Stimulated activated CD8-positive, alpha-beta memory T cell treated with anti-CD3 and anti-CD28 coated beads, Interleukin-4, amount 100 ng/mL, for 24 hours (primary cell): ENCODE measurements around the gene SH3RF1.

Experiments used
- DNase-seq: peaks from one replicate; pipeline ENCODE4 v3.0.0-alpha.2; 2020; ENCODE audit warnings: low read depth

The SH3RF1 gene

DNA sequence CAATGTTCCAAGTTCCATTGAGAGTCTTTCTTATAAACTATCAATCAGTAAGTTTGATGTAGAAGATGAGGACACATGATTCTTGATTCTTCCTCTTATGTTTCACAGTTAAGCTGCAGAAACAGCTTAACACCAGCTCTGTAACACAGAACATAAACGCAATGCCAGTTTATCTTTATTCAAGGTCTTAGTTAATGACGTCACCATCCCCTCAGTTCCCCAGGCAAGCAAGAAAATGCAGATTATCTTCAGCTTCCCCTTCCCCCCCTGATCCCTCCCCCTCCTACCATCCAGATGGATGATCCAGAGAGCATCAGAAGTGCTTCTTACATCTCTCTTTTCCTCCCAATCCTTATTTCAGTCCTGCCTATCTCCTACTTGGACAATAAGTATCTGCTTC, 4.4 kb upstream of the SH3RF1 start:
- no peak for DNase-seq

GRCh38 chr4:169274033-169274432, 3.3 kb upstream of the SH3RF1 start:
- DNase-seq = no peak

DNA sequence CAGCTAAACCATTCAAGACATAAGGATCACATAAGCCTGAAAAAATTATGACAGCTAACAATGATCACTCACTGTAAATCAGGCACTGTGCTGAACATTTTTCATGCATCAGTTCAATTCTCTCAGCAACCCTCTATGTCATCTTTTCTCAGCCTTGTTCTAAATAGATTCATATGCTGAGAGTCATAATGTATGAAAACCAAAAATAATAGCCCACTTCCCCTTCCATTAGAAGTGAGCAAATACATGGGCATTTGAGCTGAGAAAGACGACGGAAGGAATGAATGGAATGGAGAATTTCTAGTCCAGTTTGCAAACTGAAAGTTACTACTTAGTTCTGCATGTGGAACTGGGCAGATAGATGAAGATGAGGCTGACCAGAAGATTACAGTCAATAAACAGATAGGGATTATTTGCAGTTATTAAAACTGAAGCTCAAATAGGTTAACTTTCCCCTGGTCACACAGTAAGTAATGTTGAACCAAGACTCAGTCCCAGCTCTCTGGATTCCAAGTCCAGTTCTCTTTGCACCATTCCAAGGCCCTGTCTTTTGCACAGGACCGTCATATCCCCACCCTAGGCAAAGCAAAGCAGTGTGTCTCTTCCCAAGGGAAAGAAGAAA, 1.6 kb upstream of the SH3RF1 start:
- no peak for DNase-seq

GRCh38 chr4:169271692-169272007, 894 bp upstream of the SH3RF1 start:
- no peak for DNase-seq

- DNase-seq = peak; percentile 4
Observed at GRCh38 chr4:169269916-169270809, 593 bp downstream of the SH3RF1 start.

- no peak for DNase-seq
Observed at GRCh38 chr4:169268951-169269760, 1.6 kb downstream of the SH3RF1 start.

DNA sequence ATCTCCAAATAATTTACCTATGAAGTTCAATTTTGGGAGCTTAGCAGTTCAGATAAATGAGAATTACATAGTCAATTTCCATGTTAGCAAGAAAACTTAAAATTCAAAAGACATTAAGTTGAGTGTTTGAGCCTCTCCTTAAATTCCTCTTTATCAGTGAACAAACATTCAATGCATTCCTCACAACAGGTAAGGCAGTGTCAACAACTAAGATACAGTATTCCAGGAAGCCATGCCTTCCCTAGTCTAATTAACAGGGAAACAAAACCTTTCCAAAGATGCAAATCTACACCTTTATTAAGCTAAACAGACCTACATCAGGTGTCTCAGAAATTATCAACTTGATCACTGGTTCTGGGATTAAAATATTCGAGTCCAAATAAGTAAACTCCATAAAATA, 3.7 kb downstream of the SH3RF1 start:
- DNase-seq = no peak

- no peak for DNase-seq
Observed at GRCh38 chr4:169266661-169267060, 4.1 kb downstream of the SH3RF1 start.

- no peak for DNase-seq
Observed at GRCh38 chr4:169266081-169266480, 4.7 kb downstream of the SH3RF1 start.

DNA sequence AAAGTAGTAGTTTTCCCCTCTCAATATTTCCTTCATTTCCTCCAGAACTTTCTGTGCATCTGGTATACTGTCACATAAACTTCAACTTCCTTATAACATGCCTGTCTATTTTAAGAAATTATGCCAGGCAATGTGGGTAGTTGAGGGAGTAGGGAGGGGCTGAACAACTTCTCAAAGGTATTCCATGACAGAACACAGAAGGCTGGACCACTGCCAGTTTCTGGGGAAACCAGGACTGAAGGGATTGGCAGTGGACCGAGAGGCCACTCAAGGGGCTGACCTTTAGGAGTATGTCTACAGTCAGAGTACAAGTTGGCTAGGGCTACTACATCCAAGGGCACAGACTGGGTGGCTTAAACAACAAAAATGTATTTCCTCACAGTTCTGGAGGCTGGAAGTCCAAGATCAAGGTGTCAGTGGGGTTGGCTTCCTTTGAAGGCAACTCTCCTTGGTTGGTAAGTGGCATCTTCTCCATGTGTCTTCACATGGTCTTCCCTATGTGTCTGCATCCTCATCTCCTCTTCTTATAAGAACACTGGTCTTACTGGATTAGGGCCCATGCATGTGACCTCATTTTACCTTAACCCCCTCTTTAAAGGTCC, 6.9 kb downstream of the SH3RF1 start:
- no peak for DNase-seq

DNA sequence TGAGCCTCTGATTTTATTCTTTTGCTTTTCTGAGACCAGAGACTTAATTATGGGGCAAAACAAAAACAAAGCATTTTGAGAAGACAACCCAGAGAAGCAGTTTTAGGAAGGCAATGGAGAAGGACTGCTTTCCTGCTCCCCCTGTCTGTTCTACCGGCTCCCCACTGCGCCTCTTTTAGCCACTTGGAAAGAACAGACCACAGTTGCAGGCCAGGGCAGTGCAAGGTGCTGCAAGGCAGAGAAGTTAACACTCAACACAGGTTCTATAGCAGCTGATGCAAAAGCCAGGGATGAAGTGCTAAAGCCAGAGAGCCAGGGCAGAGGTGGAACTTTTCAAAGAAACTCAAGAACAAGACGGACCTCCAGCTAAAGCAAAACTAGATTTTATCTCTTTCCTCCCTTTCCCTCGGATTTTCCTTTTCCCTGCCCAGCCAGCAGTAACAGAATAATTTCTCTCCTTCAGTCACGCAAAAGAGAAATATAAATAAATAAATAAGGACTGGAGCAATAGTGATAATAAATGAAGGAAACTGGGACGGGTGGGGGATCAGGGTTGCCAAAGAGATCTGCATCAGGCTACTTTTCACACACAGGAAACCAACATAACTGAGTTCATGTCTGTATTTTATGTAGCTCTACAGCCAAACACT, 10.4 kb downstream of the SH3RF1 start:
- no peak for DNase-seq

- DNase-seq = no peak
Observed at GRCh38 chr4:169259271-169259670, 11.5 kb downstream of the SH3RF1 start.

- no peak for DNase-seq
Observed at GRCh38 chr4:169258141-169258540, 12.6 kb downstream of the SH3RF1 start.

DNA sequence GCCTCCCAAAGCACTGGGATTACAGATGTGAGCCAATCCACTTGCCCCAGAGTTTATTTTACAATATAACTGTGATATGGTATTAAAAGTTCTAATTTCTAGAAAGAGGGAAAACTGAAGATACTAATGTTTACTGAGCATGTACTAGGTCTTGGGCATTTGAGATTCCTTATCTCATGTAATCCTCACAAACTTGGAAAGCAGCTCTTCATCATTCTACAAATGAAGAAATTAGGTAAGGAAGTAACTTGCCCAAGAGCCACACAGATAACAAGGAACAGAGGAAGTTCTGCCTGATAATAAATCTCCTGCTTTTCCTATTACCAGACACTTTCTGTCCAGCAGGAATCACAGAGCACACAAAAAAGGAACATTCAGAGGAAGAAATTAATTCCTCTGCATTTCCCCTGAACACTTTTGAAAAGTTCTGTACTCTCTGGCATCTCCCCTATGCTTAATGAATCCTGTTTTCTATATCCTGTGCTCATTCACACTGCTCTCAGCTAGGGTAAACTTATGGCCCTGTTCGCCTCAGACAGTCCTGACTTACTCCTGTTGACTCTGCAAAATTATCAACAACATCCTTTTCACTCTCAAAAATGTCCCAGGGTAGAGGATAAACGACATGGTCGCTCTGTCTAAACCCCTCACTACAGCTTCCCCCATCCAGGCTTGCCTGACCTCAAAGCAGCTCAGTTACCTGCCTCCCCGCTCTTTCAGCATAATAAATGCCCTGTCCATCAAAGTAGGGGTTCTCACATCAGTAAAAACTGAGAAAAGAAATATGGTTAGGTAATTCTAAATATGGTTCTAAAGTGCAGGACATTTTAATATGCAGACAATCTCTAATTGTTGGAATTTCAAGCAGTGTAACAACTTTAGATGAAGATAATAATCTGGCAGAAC, 13.6 kb downstream of the SH3RF1 start:
- no peak for DNase-seq

DNA sequence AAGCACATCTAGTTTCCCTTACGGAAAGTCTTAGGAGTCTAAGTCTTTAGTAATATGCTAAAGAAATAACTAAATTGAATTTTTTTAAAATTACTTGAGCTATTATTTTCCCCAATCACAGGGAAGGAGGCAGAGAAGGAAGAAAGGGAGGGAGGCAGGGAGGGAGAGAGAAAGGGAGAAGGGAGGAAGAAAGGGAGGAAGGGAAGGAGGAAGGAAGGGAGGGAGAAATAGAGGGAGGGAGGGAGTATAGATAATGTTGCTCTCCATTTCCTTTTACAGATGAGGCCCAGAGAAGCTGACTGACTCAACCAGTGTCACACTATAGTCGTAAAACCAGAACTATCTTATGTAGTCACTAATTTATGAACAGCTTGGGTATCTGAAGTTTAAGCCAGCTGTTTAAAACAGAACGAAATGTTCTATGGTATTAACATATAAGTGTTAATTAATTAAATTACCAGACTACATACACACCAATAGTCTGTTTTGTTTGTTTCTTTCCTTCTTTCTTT, 14.6 kb downstream of the SH3RF1 start:
- no peak for DNase-seq

- no peak for DNase-seq
Observed at GRCh38 chr4:169254546-169254983, 16.2 kb downstream of the SH3RF1 start.

- DNase-seq = no peak
Observed at GRCh38 chr4:169253904-169254303, 16.9 kb downstream of the SH3RF1 start.

GRCh38 chr4:169253113-169253671, 17.6 kb downstream of the SH3RF1 start:
- DNase-seq = no peak

GRCh38 chr4:169252339-169253112, 18.2 kb downstream of the SH3RF1 start:
- no peak for DNase-seq
